HG03095 (cell line): ENCODE data around the gene SPOCK2.
"Not testable (repeated sequence)": the region's sequence is repeated elsewhere in the genome, so short reads cannot be mapped to it uniquely, and the experiment has no call there.

Experiments used
- ATAC-seq: cut with Tn5 transposase; IDR thresholded peaks from one replicate; pipeline ENCODE4 v1.9.1; 2021; ENCODE audit warnings: moderate library complexity; ENCODE audit not compliant: unreplicated experiment

The SPOCK2 gene

GRCh38 chr10:72108830-72109635, 20.7 kb upstream of the SPOCK2 start:
- no peak for ATAC-seq

GRCh38 chr10:72108004-72108370, 19.6 kb upstream of the SPOCK2 start:
- not testable (repeated sequence) for ATAC-seq

GRCh38 chr10:72107325-72108003, 19.1 kb upstream of the SPOCK2 start:
- ATAC-seq, result no peak

- no peak for ATAC-seq
These were observed 18.5 kb upstream of the SPOCK2 start for GRCh38 chr10:72106896-72107295.

- ATAC-seq, result no peak
These were observed 18.0 kb upstream of the SPOCK2 start for GRCh38 chr10:72106154-72106849.

- ATAC-seq, result no peak
These were observed 17.4 kb upstream of the SPOCK2 start for GRCh38 chr10:72105710-72106109.

- no peak for ATAC-seq
These were observed 16.7 kb upstream of the SPOCK2 start for GRCh38 chr10:72105098-72105475.

GRCh38 chr10:72104472-72105097, 16.2 kb upstream of the SPOCK2 start:
- no peak for ATAC-seq

- no peak for ATAC-seq
These were observed 11.2 kb upstream of the SPOCK2 start for GRCh38 chr10:72099600-72099921.

GRCh38 chr10:72098836-72099599, 10.7 kb upstream of the SPOCK2 start:
- no peak for ATAC-seq

GRCh38 chr10:72098301-72098835, 10.0 kb upstream of the SPOCK2 start:
- no peak for ATAC-seq

- no peak for ATAC-seq
These were observed 9.3 kb upstream of the SPOCK2 start for GRCh38 chr10:72097448-72098300.

GRCh38 chr10:72096115-72097000, 8.0 kb upstream of the SPOCK2 start:
- ATAC-seq, result no peak

GRCh38 chr10:72095195-72095594, 6.8 kb upstream of the SPOCK2 start:
- ATAC-seq, result no peak

- ATAC-seq, result no peak
These were observed 6.2 kb upstream of the SPOCK2 start for GRCh38 chr10:72094574-72094973.

GRCh38 chr10:72093450-72093849, 5.1 kb upstream of the SPOCK2 start:
- no peak for ATAC-seq

GRCh38 chr10:72092987-72093386, 4.6 kb upstream of the SPOCK2 start:
- no peak for ATAC-seq

GRCh38 chr10:72092171-72092924, 4.0 kb upstream of the SPOCK2 start:
- no peak for ATAC-seq
